HEK293 (cell line): ENCODE results near the gene CCIN.

Source experiments
- CTCF ChIA-PET: fragments of 350-600 bp; formaldehyde crosslinking; extraction: SDS; loops from one replicate; lab custom pipeline; 2021; ENCODE audit warnings: antibody characterized with exemption; lab: Yijun Ruan, JAX
- POLR2A ChIA-PET: fragments of 300-600 bp; formaldehyde crosslinking; extraction: SDS; loops from one replicate; lab custom pipeline; 2020; ENCODE audit warnings: antibody characterized with exemption, inconsistent platforms; lab: Yijun Ruan, JAX
- H3K27ac ChIP-seq: fragments of 200-500 bp; sonication (Bioruptor generic); 2 replicates; pipeline ENCODE4 v1.5.1; 2014; ENCODE audit warnings: low read depth, low read length, control low read depth, inconsistent platforms; ENCODE audit errors: extremely low read depth
- H3K36me3 ChIP-seq, 2 experiments: fragments of 200-500 bp in 1 of 2; sonication (Bioruptor generic) in 1 of 2; 1 replicate in 1 of 2; 2 replicates in 1 of 2; pipeline ENCODE4 v1.5.1; 2014 to 2017; ENCODE audit warnings: inconsistent platforms in 2 of 2, low read length in 2 of 2; ENCODE audit not compliant: control insufficient read depth in 2 of 2, insufficient read depth in 1 of 2
- H3K4me1 ChIP-seq: fragments of 200-500 bp; sonication (Bioruptor generic); 2 replicates; pipeline ENCODE4 v1.5.1; 2014; ENCODE audit warnings: mild to moderate bottlenecking, low read length, inconsistent platforms; ENCODE audit not compliant: control insufficient read depth, insufficient read depth
- H3K4me3 ChIP-seq: 2 replicates; pipeline ENCODE4 v1.5.1; 2011; ENCODE audit warnings: low read depth, mild to moderate bottlenecking, control low read depth, low read length, moderate library complexity
- H3K9me3 ChIP-seq: fragments of 200-500 bp; sonication (Bioruptor generic); 2 replicates; pipeline ENCODE4 v1.5.1; 2014; ENCODE audit warnings: low read depth, low read length, inconsistent platforms; ENCODE audit not compliant: control insufficient read depth, insufficient read depth
- BCL11A ChIP-seq: fragments of 450-650 bp; formaldehyde crosslinking; IDR thresholded peaks from 2 replicates; pipeline ENCODE4 v1.5.1; 2016; ENCODE audit warnings: low read depth, missing biosample characterization, missing genetic modification characterization
- BCL11B ChIP-seq: fragments of 450-650 bp; formaldehyde crosslinking; IDR thresholded peaks from 2 replicates; pipeline ENCODE4 v1.5.1; 2016; ENCODE audit warnings: low read depth, missing biosample characterization, missing genetic modification characterization
- BCL6B ChIP-seq: fragments of 450-650 bp; formaldehyde crosslinking; IDR thresholded peaks from 2 replicates; pipeline ENCODE4 v1.5.1; 2017; ENCODE audit warnings: missing biosample characterization, missing genetic modification characterization
- OSR2 ChIP-seq: fragments of 450-650 bp; formaldehyde crosslinking; IDR thresholded peaks from 2 replicates; pipeline ENCODE4 v1.5.1; 2016; ENCODE audit warnings: missing biosample characterization, missing genetic modification characterization
- PRDM6 ChIP-seq: fragments of 450-650 bp; formaldehyde crosslinking; IDR thresholded peaks from 2 replicates; pipeline ENCODE4 v1.5.1; 2017; ENCODE audit warnings: missing biosample characterization, missing genetic modification characterization
- WT1 ChIP-seq: fragments of 450-650 bp; formaldehyde crosslinking; IDR thresholded peaks from 2 replicates; pipeline ENCODE4 v1.5.1; 2016; ENCODE audit warnings: missing biosample characterization, missing genetic modification characterization
- ZBTB17 ChIP-seq: fragments of 450-650 bp; formaldehyde crosslinking; IDR thresholded peaks from 2 replicates; pipeline ENCODE4 v1.5.1; 2016; ENCODE audit warnings: missing biosample characterization, missing genetic modification characterization
- ZBTB44 ChIP-seq: fragments of 450-650 bp; IDR thresholded peaks from 2 replicates; pipeline ENCODE4 v1.5.1; 2018; ENCODE audit warnings: missing biosample characterization, mild to moderate bottlenecking, missing genetic modification characterization
- ZBTB7A ChIP-seq: fragments of 450-650 bp; formaldehyde crosslinking; IDR thresholded peaks from 2 replicates; pipeline ENCODE4 v1.5.1; 2016; ENCODE audit warnings: low read depth, missing biosample characterization, missing genetic modification characterization
- ZFP41 ChIP-seq: fragments of 450-650 bp; formaldehyde crosslinking; IDR thresholded peaks from 2 replicates; pipeline ENCODE4 v1.5.1; 2016; ENCODE audit warnings: missing biosample characterization, missing genetic modification characterization, borderline replicate concordance
- ZNF140 ChIP-seq: fragments of 450-650 bp; formaldehyde crosslinking; IDR thresholded peaks from 2 replicates; pipeline ENCODE4 v1.5.1; 2016; ENCODE audit warnings: missing biosample characterization, missing genetic modification characterization
- ZNF16 ChIP-seq: fragments of 450-650 bp; formaldehyde crosslinking; IDR thresholded peaks from 2 replicates; pipeline ENCODE4 v1.5.1; 2016; ENCODE audit warnings: low read depth, missing biosample characterization, missing genetic modification characterization
- ZNF19 ChIP-seq: fragments of 450-650 bp; formaldehyde crosslinking; IDR thresholded peaks from 2 replicates; pipeline ENCODE4; 2016; ENCODE audit warnings: missing biosample characterization, missing genetic modification characterization, low read depth
- ZNF221 ChIP-seq: fragments of 450-650 bp; formaldehyde crosslinking; IDR thresholded peaks from 2 replicates; pipeline ENCODE4 v1.5.1; 2017; ENCODE audit warnings: missing biosample characterization, missing genetic modification characterization, borderline replicate concordance
- ZNF350 ChIP-seq: fragments of 450-650 bp; formaldehyde crosslinking; IDR thresholded peaks from 2 replicates; pipeline ENCODE4 v1.5.0; 2017; ENCODE audit warnings: missing biosample characterization, mild to moderate bottlenecking, missing genetic modification characterization
- ZNF404 ChIP-seq: fragments of 450-650 bp; formaldehyde crosslinking; IDR thresholded peaks from 2 replicates; pipeline ENCODE4 v1.5.1; 2017; ENCODE audit warnings: missing biosample characterization, missing genetic modification characterization
- ZNF426 ChIP-seq: fragments of 450-650 bp; formaldehyde crosslinking; IDR thresholded peaks from 2 replicates; pipeline ENCODE4 v1.5.1; 2017; ENCODE audit warnings: missing biosample characterization, missing genetic modification characterization, mild to moderate bottlenecking, inconsistent platforms, moderate library complexity
- ZNF513 ChIP-seq: fragments of 450-650 bp; IDR thresholded peaks from 2 replicates; pipeline ENCODE4 v1.5.1; 2018; ENCODE audit warnings: missing biosample characterization, missing genetic modification characterization
- ZNF514 ChIP-seq: fragments of 450-650 bp; formaldehyde crosslinking; IDR thresholded peaks from 2 replicates; pipeline ENCODE4 v1.5.1; 2016; ENCODE audit warnings: missing biosample characterization, missing genetic modification characterization
- ZNF544 ChIP-seq: fragments of 450-650 bp; formaldehyde crosslinking; IDR thresholded peaks from 2 replicates; pipeline ENCODE4 v1.5.0; 2017; ENCODE audit warnings: missing biosample characterization, missing genetic modification characterization
- ZNF558 ChIP-seq: fragments of 450-650 bp; formaldehyde crosslinking; IDR thresholded peaks from 2 replicates; pipeline ENCODE4 v1.5.1; 2016; ENCODE audit warnings: missing biosample characterization, missing genetic modification characterization
- ZNF560 ChIP-seq: fragments of 450-650 bp; formaldehyde crosslinking; IDR thresholded peaks from 2 replicates; pipeline ENCODE4 v1.5.1; 2017; ENCODE audit warnings: missing biosample characterization, missing genetic modification characterization, borderline replicate concordance
- ZNF610 ChIP-seq: fragments of 450-650 bp; formaldehyde crosslinking; IDR thresholded peaks from 2 replicates; pipeline ENCODE4 v1.5.1; 2016; ENCODE audit warnings: missing biosample characterization, missing genetic modification characterization, borderline replicate concordance
- ZNF645 ChIP-seq: fragments of 450-650 bp; formaldehyde crosslinking; IDR thresholded peaks from 2 replicates; pipeline ENCODE4; 2016; ENCODE audit warnings: missing biosample characterization, missing genetic modification characterization
- ZNF701 ChIP-seq: fragments of 450-650 bp; formaldehyde crosslinking; IDR thresholded peaks from 2 replicates; pipeline ENCODE4 v1.5.1; 2016; ENCODE audit warnings: missing biosample characterization, missing genetic modification characterization
- ZNF704 ChIP-seq: fragments of 450-650 bp; formaldehyde crosslinking; IDR thresholded peaks from 2 replicates; pipeline ENCODE4 v1.5.1; 2016; ENCODE audit warnings: missing biosample characterization, missing genetic modification characterization
- ZNF837 ChIP-seq: fragments of 450-650 bp; formaldehyde crosslinking; IDR thresholded peaks from 2 replicates; pipeline ENCODE4 v1.5.1; 2016; ENCODE audit warnings: missing biosample characterization, missing genetic modification characterization

CCIN gene

GRCh38 chr9:36170531-36170930 is 1.3 kb downstream of the CCIN start (continued):
- TF ChIP-seq ZNF404 (no peak), ZNF701 (no peak), ZNF704 (no peak), OSR2 (tag by site-specific recombination) (no peak), BCL11A (no peak), ZNF16 (tag by site-specific recombination) (no peak)

GRCh38 chr9:36173861-36174260 is 4.7 kb downstream of the CCIN start:
- H3K4me1 ChIP-seq = no peaks in the 10 kb centered on the region
- no peak overlapping the region for H3K4me3 ChIP-seq
- ChIA-PET CTCF (interaction anchor here (0.6 to 2.2 kb wide), 2 partner anchors 71 to 1958 kb away, joined by 3 to 8 read pairs; no protein-coding TSS in a partner anchor), POLR2A (interaction anchor here (2.4 kb wide), 1 partner anchor 16 kb away, joined by 12 read pairs; the partner anchor contains the start of gene CLTA)
- H3K27ac ChIP-seq = no peak overlapping the region
- TF ChIP-seq PRDM6 (tag by site-specific recombination) (no peak), ZBTB7A (no peak), ZNF645 (tag by site-specific recombination) (no peak), ZNF140 (tag by site-specific recombination) (no peak), ZFP41 (tag by site-specific recombination) (no peak), ZBTB44 (no peak), WT1 (tag by site-specific recombination) (no peak), ZNF558 (no peak), ZNF350 (no peak), ZNF544 (tag by site-specific recombination) (no peak), ZBTB17 (tag by site-specific recombination) (no peak)
- no peaks in the 10 kb centered on the region for H3K36me3 ChIP-seq
- no peaks in the 10 kb centered on the region for H3K9me3 ChIP-seq

GRCh38 chr9:36174271-36174670 is 5.1 kb downstream of the CCIN start:
- POLR2A ChIA-PET = interaction anchor here (2.4 kb wide), 1 partner anchor 16 kb away, joined by 12 read pairs; the partner anchor contains the start of gene CLTA
- CTCF ChIA-PET = interaction anchor here (2.2 kb wide), 1 partner anchor 72 kb away, joined by 8 read pairs; no protein-coding TSS in a partner anchor
- no peak overlapping the region for H3K27ac ChIP-seq
- TF ChIP-seq ZNF221 (tag by site-specific recombination) = no peak
- no peak for TF ChIP-seq ZNF610 (tag by site-specific recombination)
- TF ChIP-seq BCL11B (tag by site-specific recombination) = no peak
- no peak for TF ChIP-seq ZNF513
- TF ChIP-seq ZNF514 (tag by site-specific recombination) = no peak
- TF ChIP-seq ZNF837 (tag by site-specific recombination) = no peak
- TF ChIP-seq ZNF426 = no peak
- TF ChIP-seq ZNF19 (tag by site-specific recombination) = no peak
- no peak for TF ChIP-seq ZNF560 (tag by site-specific recombination)
- TF ChIP-seq BCL6B = no peak

More at GRCh38 chr9:36174271-36174670, 5.1 kb downstream of the CCIN start:
- Histone ChIP-seq H3K36me3 (no peaks in the 10 kb centered on the region), H3K9me3 (no peaks in the 10 kb centered on the region), H3K4me3 (no peak overlapping the region), H3K4me1 (no peaks in the 10 kb centered on the region)
